Measurements from ENCODE around the gene CDH16.
"Not testable (repeated sequence)": the region's sequence is repeated elsewhere in the genome, so short reads cannot be mapped to it uniquely, and the experiment has no call there.

The CDH16 gene

GRCh38 chr16:66910175-66910940 lies 8.3 kb downstream of the CDH16 start:
- no peak for DNase-seq (ENCODE audit: low read depth)

- DNase-seq (ENCODE audit: low read depth): no peak
These were observed 9.7 kb downstream of the CDH16 start for GRCh38 chr16:66908762-66909559.

- DNase-seq (ENCODE audit: low read depth): no peak
These were observed 10.6 kb downstream of the CDH16 start for GRCh38 chr16:66908116-66908515.

GRCh38 chr16:66906916-66907836 lies 11.5 kb downstream of the CDH16 start:
- no peak for DNase-seq (ENCODE audit: low read depth)

GRCh38 chr16:66905633-66906539 lies 12.8 kb downstream of the CDH16 start:
- DNase-seq (ENCODE audit: low read depth): no peak

- DNase-seq (ENCODE audit: low read depth): no peak
These were observed 13.6 kb downstream of the CDH16 start for GRCh38 chr16:66904846-66905632.

- DNase-seq (ENCODE audit: low read depth): no peak
These were observed 14.2 kb downstream of the CDH16 start for GRCh38 chr16:66904428-66904845.

- no peak for DNase-seq (ENCODE audit: low read depth)
These were observed 14.9 kb downstream of the CDH16 start for GRCh38 chr16:66903544-66904427.

GRCh38 chr16:66902648-66903543 lies 15.8 kb downstream of the CDH16 start:
- DNase-seq (ENCODE audit: low read depth): no peak

GRCh38 chr16:66901626-66902025 lies 17.1 kb downstream of the CDH16 start:
- no peak for DNase-seq (ENCODE audit: low read depth)

- no peak for DNase-seq (ENCODE audit: low read depth)
These were observed 17.8 kb downstream of the CDH16 start for GRCh38 chr16:66900721-66901441.

GRCh38 chr16:66899945-66900710 lies 18.6 kb downstream of the CDH16 start:
- no peak for DNase-seq (ENCODE audit: low read depth)

GRCh38 chr16:66899310-66899944 lies 19.3 kb downstream of the CDH16 start:
- DNase-seq (ENCODE audit: low read depth): no peak

GRCh38 chr16:66898933-66899309 lies 19.8 kb downstream of the CDH16 start:
- DNase-seq (ENCODE audit: low read depth): no peak

GRCh38 chr16:66898207-66898606 lies 20.5 kb downstream of the CDH16 start:
- DNase-seq (ENCODE audit: low read depth): no peak

GRCh38 chr16:66896682-66897081 lies 22.0 kb downstream of the CDH16 start:
- not testable (repeated sequence) for DNase-seq (ENCODE audit: low read depth)
